Lower leg skin (tissue), 3 donors: ENCODE results near the gene HEPACAM.

Experiments used
- CTCF ChIP-seq, 3 donors: fragments of 450-650 bp; IDR thresholded peaks; one replicate each; pipeline ENCODE4 v1.5.1; 2016; ENCODE audit warnings: antibody characterized with exemption in 3 of 3, mild to moderate bottlenecking in 3 of 3, moderate library complexity in 2 of 3
- POLR2A ChIP-seq, 2 donors: fragments of 450-650 bp; IDR thresholded peaks; one replicate each; pipeline ENCODE4 v1.6.1; 2016 to 2017; ENCODE audit warnings: antibody characterized with exemption in 2 of 2, mild to moderate bottlenecking in 1 of 2, moderate library complexity in 1 of 2

GRCh38 chr11:124898263-124898680, 37.6 kb downstream of the HEPACAM start:
- TF ChIP-seq CTCF (IDR thresholded peaks at IDR 0.05) (no peak), POLR2A (IDR thresholded peaks at IDR 0.05) (no peak)
